Measurements from ENCODE around the gene FGF14. TPM values are rescaled to one million over a fixed set of nuclear protein-coding genes. Genes with fewer than 3 reads are reported as not detected.

FGF14 gene
- total and polyA plus RNA-seq, 2 donors (not counting 1 experiment from before 2014, with no cell fraction given) = under 0.01 TPM; not detected in 1

- Histone ChIP-seq H3K36me3 (replicated peaks in 1 of 2; ENCODE audit: control extremely low read depth in 1 of 2, control insufficient read depth in 1 of 2, extremely low read depth in 1 of 2, insufficient read depth in 2 of 2, low read length in 1 of 2) (no peaks in the 10 kb centered on the region), H3K4me2 (replicated peaks; ENCODE audit: low read depth, low read length, poor library complexity, severe bottlenecking) (no peak overlapping the region), H3K4me3 (ENCODE audit: control extremely low read depth in 1 of 5, extremely low read depth in 1 of 5, insufficient read depth in 1 of 5, low read depth in 2 of 5, low read length in 4 of 5) (no peak overlapping the region), H3K27me3 (replicated peaks in 1 of 4; ENCODE audit: control extremely low read depth in 1 of 4, control insufficient read depth in 3 of 4, insufficient read depth in 4 of 4, low read length in 3 of 4) (no peaks in the 10 kb centered on the region), H4K20me1 (ENCODE audit: control insufficient read depth, insufficient read depth, low read length, poor library complexity, severe bottlenecking) (no peaks in the 10 kb centered on the region), H3K4me1 (ENCODE audit: control insufficient read depth in 2 of 2, insufficient read depth in 2 of 2, low read length in 2 of 2) (no peaks in the 10 kb centered on the region), H3K9me3 (ENCODE audit: control extremely low read depth in 1 of 3, control insufficient read depth in 2 of 3, insufficient read depth in 1 of 3, low read length in 2 of 3) (no peaks in the 10 kb centered on the region), H2AFZ (ENCODE audit: insufficient read depth, low read depth, low read length, poor library complexity, severe bottlenecking) (no peak overlapping the region), H3K9ac (ENCODE audit: low read length) (no peak overlapping the region), H3K27ac (ENCODE audit: low read length in 2 of 2) (no peak overlapping the region), H3K79me2 (ENCODE audit: control insufficient read depth, insufficient read depth, low read length) (no peaks in the 10 kb centered on the region)
- CTCF ChIA-PET = no interaction called here
- Mint-ChIP-seq H3K27ac (no peak overlapping the region), H3K4me1 (no peaks in the 10 kb centered on the region), H3K9me3 (ENCODE audit: insufficient read depth) (peaks cover 5% of the 10 kb centered on the region), H3K27me3 (no peaks in the 10 kb centered on the region), H3K4me3 (no peak overlapping the region)
- WGBS (ENCODE audit: insufficient coverage) = 85% methylated on average over 2 of the region's 3 CpGs
- intact Hi-C loops (cut with micrococcal nuclease) = no loop called here
- no peak for DNase-seq
- POLR2A ChIA-PET = no interaction called here
- ATAC-seq (ENCODE audit: low read depth) = no peak
- no peak for TF ChIP-seq CTCF (IDR thresholded peaks at IDR 0.05)
- no peak for TF ChIP-seq EZH2 (IDR thresholded peaks at IDR 0.05; ENCODE audit: borderline replicate concordance, insufficient read depth, low read depth, low read length, poor library complexity, severe bottlenecking)
These were observed 704.1 kb downstream of the FGF14 start for GRCh38 chr13:101697745-101698144.

- ChIA-PET CTCF (no interaction called here), POLR2A (no interaction called here)
- no peak overlapping the region for H3K27ac Mint-ChIP-seq
- H3K9ac ChIP-seq (ENCODE audit: low read length) = no peak overlapping the region
- H3K79me2 ChIP-seq (ENCODE audit: control insufficient read depth, insufficient read depth, low read length) = no peaks in the 10 kb centered on the region
- no peaks in the 10 kb centered on the region for H4K20me1 ChIP-seq (ENCODE audit: control insufficient read depth, insufficient read depth, low read length, poor library complexity, severe bottlenecking)
- ATAC-seq (ENCODE audit: low read depth) (no peak), DNase-seq (no peak)
- no peak for TF ChIP-seq EZH2 (IDR thresholded peaks at IDR 0.05; ENCODE audit: borderline replicate concordance, insufficient read depth, low read depth, low read length, poor library complexity, severe bottlenecking)
- TF ChIP-seq CTCF (IDR thresholded peaks at IDR 0.05) = no peak
- no peaks in the 10 kb centered on the region for H3K27me3 ChIP-seq (replicated peaks in 1 of 4; ENCODE audit: control extremely low read depth in 1 of 4, control insufficient read depth in 3 of 4, insufficient read depth in 4 of 4, low read length in 3 of 4)
- H3K9me3 ChIP-seq (ENCODE audit: control extremely low read depth in 1 of 3, control insufficient read depth in 2 of 3, insufficient read depth in 1 of 3, low read length in 2 of 3) = no peaks in the 10 kb centered on the region
- H3K4me1 Mint-ChIP-seq = no peaks in the 10 kb centered on the region
- H2AFZ ChIP-seq (ENCODE audit: insufficient read depth, low read depth, low read length, poor library complexity, severe bottlenecking) = no peak overlapping the region
- peaks cover 5% of the 10 kb centered on the region for H3K9me3 Mint-ChIP-seq (ENCODE audit: insufficient read depth)
- no peaks in the 10 kb centered on the region for H3K4me1 ChIP-seq (ENCODE audit: control insufficient read depth in 2 of 2, insufficient read depth in 2 of 2, low read length in 2 of 2)
- no peaks in the 10 kb centered on the region for H3K27me3 Mint-ChIP-seq
- no peak overlapping the region for H3K27ac ChIP-seq (ENCODE audit: low read length in 2 of 2)
- intact Hi-C loops (cut with micrococcal nuclease) = no loop called here
- no peak overlapping the region for H3K4me3 Mint-ChIP-seq
- H3K36me3 ChIP-seq (replicated peaks in 1 of 2; ENCODE audit: control extremely low read depth in 1 of 2, control insufficient read depth in 1 of 2, extremely low read depth in 1 of 2, insufficient read depth in 2 of 2, low read length in 1 of 2) = no peaks in the 10 kb centered on the region
- H3K4me3 ChIP-seq (ENCODE audit: control extremely low read depth in 1 of 5, extremely low read depth in 1 of 5, insufficient read depth in 1 of 5, low read depth in 2 of 5, low read length in 4 of 5) = no peak overlapping the region
- no peak overlapping the region for H3K4me2 ChIP-seq (replicated peaks; ENCODE audit: low read depth, low read length, poor library complexity, severe bottlenecking)
- WGBS (ENCODE audit: insufficient coverage) = 100% methylated on average over 4 of the region's 4 CpGs
These were observed 705.9 kb downstream of the FGF14 start for GRCh38 chr13:101695870-101696516.

All from B cell (primary cell).